ENCODE measurements around the gene SELENOS.

GRCh38 chr15:101248274-101248673 is 29.0 kb downstream of the SELENOS start:
- TF ChIP-seq POLR2A (IDR thresholded peaks at IDR 0.05) (no peak), CTCF (IDR thresholded peaks at IDR 0.05) (no peak)

Measured in heart left ventricle (tissue), 13 donors.